Transverse colon (tissue), 4 donors: Measurements from ENCODE around the gene PLA2G4E. TPM values are rescaled to one million over a fixed set of nuclear protein-coding genes. Genes with fewer than 3 reads are reported as not detected.

Source experiments
- DNase-seq: peaks from one replicate; pipeline ENCODE4 v3.0.0-alpha.2; 2019
- H3K27ac ChIP-seq, 4 donors: fragments of 200-600 bp; sonication (generic); 2 replicates each; pipeline ENCODE4 v1.5.1; 2016 to 2018; ENCODE audit warnings: inconsistent platforms in 4 of 4
- H3K27me3 ChIP-seq: fragments of 200-600 bp; sonication (generic); 2 replicates; pipeline ENCODE4 v1.5.1; 2017; ENCODE audit warnings: inconsistent platforms
- H3K36me3 ChIP-seq, 4 donors: fragments of 200-600 bp; sonication (generic); 2 replicates each; pipeline ENCODE4 v1.5.1; 2017 to 2019; ENCODE audit warnings: inconsistent platforms in 4 of 4
- H3K4me1 ChIP-seq, 4 donors: fragments of 200-600 bp; sonication (generic); 2 replicates each; pipeline ENCODE4 v1.5.1; 2017 to 2020; ENCODE audit warnings: inconsistent platforms in 4 of 4
- H3K4me3 ChIP-seq, 4 donors: fragments of 200-600 bp; sonication (generic); 1 replicate in 1 of 4; 2 replicates in 3 of 4; pipeline versions ENCODE4 v1.5.1 to v1.6.1; 2017 to 2019; ENCODE audit warnings: inconsistent platforms in 4 of 4
- H3K9me3 ChIP-seq, 2 donors: fragments of 200-600 bp; sonication (generic); 2 replicates each; pipeline ENCODE4 v1.5.1; 2017 to 2019; ENCODE audit warnings: inconsistent platforms in 2 of 2
- CTCF ChIP-seq, 5 experiments: fragments of 200-600 bp in 3 of 5; fragments of 450-650 bp in 2 of 5; sonication (generic) in 3 of 5; IDR thresholded peaks; 1 replicate in 2 of 5; 2 replicates in 3 of 5; pipeline ENCODE4 v1.5.1; 2016 to 2017; ENCODE audit warnings: antibody characterized with exemption in 5 of 5, inconsistent platforms in 3 of 5, mild to moderate bottlenecking in 2 of 5, moderate library complexity in 1 of 5
- EP300 ChIP-seq: sonication (generic); formaldehyde crosslinking; IDR thresholded peaks from one replicate; pipeline ENCODE4 v1.6.1; 2017; ENCODE audit warnings: antibody characterized with exemption, low read depth
- POLR2A ChIP-seq: fragments of 450-650 bp; IDR thresholded peaks from one replicate; pipeline ENCODE4 v1.6.1; 2016; ENCODE audit warnings: antibody characterized with exemption, mild to moderate bottlenecking, moderate library complexity
- POLR2AphosphoS5 ChIP-seq, 3 donors: sonication (generic); formaldehyde crosslinking; IDR thresholded peaks; one replicate each; pipeline ENCODE4 v1.6.1; 2016; ENCODE audit warnings: antibody characterized with exemption in 3 of 3
- WGBS, 2 donors: methylation state at CpG; one replicate each; pipeline ENCODE4 v1.1.5; 2018; ENCODE audit warnings: low coverage in 1 of 2; 5-methylcytosine and 5-hydroxymethylcytosine counted together
- in situ Hi-C, 4 donors: fragments of 200-750 bp; cut with MboI; loops; one replicate each; pipeline versions ENCODE4 v1.15.0 to v1.15.1; 2017; ENCODE audit warnings: low sequenced_read_pairs in 3 of 4, low pct_ligation_motif_present in 1 of 4, low pct_unique_long_range_greater_than_20kb in 1 of 4
- intact Hi-C: fragments of 100-400 bp; cut with DNase I; formaldehyde crosslinking; loops from one replicate; pipeline ENCODE4 v1.15.1; 2023; ENCODE audit warnings: low total_unique reads
- total RNA-seq, 4 donors: library from RNA; depleted of rRNA; stranded (reverse); fragments of >200 nt; gene quantifications; one replicate each; pipeline ENCODE4 v1.1.0, GENCODE V29; 2016

Gene PLA2G4E
- total RNA-seq, 4 donors from 2014 or later, result 0.32 TPM; not detected in 3

GRCh38 chr15:42065033-42065432 lies 44.2 kb upstream of the PLA2G4E start:
- intact Hi-C loops (no loop called here), in situ Hi-C loops (loop anchor here in 3 of 4 donors (10.0 kb wide), 2 partner anchors 70 kb away; no protein-coding TSS in a partner anchor)
- Histone ChIP-seq H3K36me3 (no peaks in the 10 kb centered on the region), H3K4me3 (no peak overlapping the region), H3K27ac (no peak overlapping the region), H3K9me3 (no peaks in the 10 kb centered on the region), H3K27me3 (no peaks in the 10 kb centered on the region), H3K4me1 (no peaks in the 10 kb centered on the region)
- no peak for TF ChIP-seq POLR2AphosphoS5 (IDR thresholded peaks at IDR 0.05)
- TF ChIP-seq POLR2A, result no peak
- TF ChIP-seq EP300, result no peak
- no peak for TF ChIP-seq CTCF (IDR thresholded peaks at IDR 0.05)
- DNase-seq, result no peak
- 35 to 66% methylated on average over 3 to 7 of the region's 7 CpGs for WGBS, 2 donors

- Histone ChIP-seq H3K36me3 (no peaks in the 10 kb centered on the region), H3K4me1 (no peaks in the 10 kb centered on the region), H3K4me3 (no peak overlapping the region), H3K27me3 (no peaks in the 10 kb centered on the region), H3K9me3 (no peaks in the 10 kb centered on the region), H3K27ac (no peak overlapping the region)
- in situ Hi-C loops, result loop anchor here (5.0 to 10.0 kb wide), 3 partner anchors 69 to 72 kb away; no protein-coding TSS in a partner anchor
- intact Hi-C loops, result loop anchor here (1.0 kb wide), 1 partner anchor 32 kb away; no protein-coding TSS in a partner anchor
- no peak for TF ChIP-seq POLR2A
- no peak for TF ChIP-seq EP300
- no peak for TF ChIP-seq CTCF (IDR thresholded peaks at IDR 0.05)
- no peak for TF ChIP-seq POLR2AphosphoS5 (IDR thresholded peaks at IDR 0.05)
- WGBS, 2 donors, result 82% methylated on average over 4 of the region's 4 CpGs; no CpG with 5 or more reads in 1 of the 2 donors
- no peak for DNase-seq
These were observed 43.4 kb upstream of the PLA2G4E start for GRCh38 chr15:42064271-42064670.

GRCh38 chr15:42063122-42063848 lies 42.4 kb upstream of the PLA2G4E start:
- intact Hi-C loops (no loop called here), in situ Hi-C loops (loop anchor here (5.0 to 10.0 kb wide), 3 partner anchors 68 to 72 kb away; no protein-coding TSS in a partner anchor)
- TF ChIP-seq CTCF (IDR thresholded peaks at IDR 0.05) (no peak), POLR2AphosphoS5 (IDR thresholded peaks at IDR 0.05) (no peak), POLR2A (no peak), EP300 (no peak)
- no peak for DNase-seq
- H3K4me1 ChIP-seq, result no peaks in the 10 kb centered on the region
- no peak overlapping the region for H3K4me3 ChIP-seq
- 75 to 86% methylated on average over 4 to 12 of the region's 12 CpGs for WGBS, 2 donors
- H3K9me3 ChIP-seq, result no peaks in the 10 kb centered on the region
- no peaks in the 10 kb centered on the region for H3K36me3 ChIP-seq
- no peaks in the 10 kb centered on the region for H3K27me3 ChIP-seq
- H3K27ac ChIP-seq, result no peak overlapping the region

GRCh38 chr15:42062284-42062806 lies 41.5 kb upstream of the PLA2G4E start:
- Histone ChIP-seq H3K4me1 (peaks cover 0 to 5% (median under 1%) of the 10 kb centered on the region in 4 donors), H3K36me3 (no peaks in the 10 kb centered on the region), H3K27ac (no peak overlapping the region), H3K27me3 (no peaks in the 10 kb centered on the region), H3K4me3 (no peak overlapping the region), H3K9me3 (no peaks in the 10 kb centered on the region)
- TF ChIP-seq EP300 (no peak), CTCF (IDR thresholded peaks at IDR 0.05) (no peak), POLR2AphosphoS5 (IDR thresholded peaks at IDR 0.05) (no peak), POLR2A (no peak)
- 72 to 84% methylated on average over 2 to 9 of the region's 9 CpGs for WGBS, 2 donors
- DNase-seq, result no peak
- intact Hi-C loops, result no loop called here
- in situ Hi-C loops, result loop anchor here (5.0 to 10.0 kb wide), 3 partner anchors 68 to 72 kb away; no protein-coding TSS in a partner anchor
